Activated CD8-positive, alpha-beta memory T cell treated with anti-CD3 and anti-CD28 coated beads for 4 hours (primary cell): Measurements from ENCODE around the gene MEX3C.

ENCODE experiments used
- DNase-seq, 2 donors: peaks; one replicate each; pipeline ENCODE4 v3.0.0-alpha.2; 2020; ENCODE audit warnings: low read depth in 2 of 2

The MEX3C gene

DNA sequence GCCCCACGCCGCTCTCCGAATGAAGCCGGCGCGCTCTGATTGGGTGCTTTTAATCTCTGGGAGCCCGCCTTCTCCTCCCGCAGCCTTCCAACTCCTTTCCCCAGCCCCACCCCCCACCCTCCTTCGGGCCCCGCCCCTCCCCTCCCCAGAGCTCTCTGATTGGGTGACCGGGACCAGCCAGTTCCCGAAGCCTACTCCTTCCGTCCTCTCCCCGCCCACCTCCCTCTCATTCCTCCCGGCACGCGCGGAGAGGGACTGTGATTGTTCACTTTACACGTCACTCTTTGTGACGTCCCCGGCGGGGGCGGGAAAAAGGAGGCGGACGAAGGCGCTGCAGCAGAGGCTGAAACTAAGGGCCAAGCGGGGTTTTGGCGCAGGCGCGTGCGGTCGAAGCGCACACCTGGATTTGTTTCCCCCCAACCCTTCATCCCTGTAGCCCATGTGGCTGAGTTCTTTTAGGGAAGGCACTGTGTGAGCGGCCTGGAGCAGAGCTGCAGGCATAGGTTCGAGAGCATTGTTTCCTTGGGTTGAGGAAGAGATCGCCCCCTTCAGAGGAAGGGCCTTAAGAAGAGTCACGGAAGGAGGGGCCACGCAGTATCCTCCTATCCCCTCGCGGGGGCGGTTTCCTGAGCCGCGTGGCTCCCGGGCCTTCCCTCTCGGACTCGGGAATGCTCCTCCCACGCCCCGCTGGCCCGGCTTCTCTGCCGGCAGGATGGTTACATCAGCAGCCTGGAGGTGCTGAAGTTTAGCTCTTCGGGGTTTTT is at the start of gene MEX3C:
Gene MEX3C, minus strand, starts transcription at position 21 of the 764 bp plus-strand sequence. CDS start 361 bp downstream, outside the sequence.
- DNase-seq: peak; percentile 99

DNA sequence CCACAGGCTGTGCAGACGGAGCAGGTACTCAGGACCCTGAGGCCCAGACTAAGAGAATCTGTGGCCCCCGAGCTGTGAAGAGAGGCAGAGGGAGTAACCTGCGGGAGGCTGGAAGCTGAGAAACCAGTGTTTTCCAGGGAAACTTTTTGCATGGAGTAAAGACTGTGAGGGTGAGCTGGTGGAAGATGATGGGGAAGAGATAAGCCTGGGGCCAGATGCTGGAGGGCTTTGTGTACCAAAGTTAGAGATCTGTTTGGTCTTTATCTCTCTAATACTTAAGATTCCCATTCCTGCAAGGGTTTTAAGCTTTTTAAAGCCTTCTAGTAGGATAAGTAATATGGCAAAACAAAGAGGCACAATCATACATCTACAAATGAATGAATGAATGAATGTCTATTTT is 43.7 kb upstream of the MEX3C start:
- DNase-seq: no peak

DNA sequence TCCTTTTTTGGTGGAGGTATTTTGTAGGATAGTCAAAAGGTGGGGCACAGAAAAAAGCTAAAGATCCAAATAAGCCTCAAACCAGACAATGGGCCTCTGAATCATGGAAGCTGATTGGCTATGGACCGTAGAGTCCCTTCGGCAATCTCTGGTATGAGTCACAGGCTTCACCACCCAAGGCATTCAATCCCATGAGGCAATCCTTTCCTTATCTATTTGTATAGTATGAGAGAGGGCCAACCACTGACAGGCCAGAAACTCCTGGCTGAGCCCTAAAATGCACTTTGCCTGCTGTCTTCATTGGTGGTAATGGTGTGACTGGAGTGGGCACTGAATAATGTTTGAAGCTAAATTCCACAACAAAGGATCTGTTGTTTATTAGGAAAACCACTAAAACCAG is 38.7 kb upstream of the MEX3C start:
- no peak for DNase-seq

- no peak for DNase-seq
Measured at GRCh38 chr18:51235009-51235789, 37.7 kb upstream of the MEX3C start.

DNA sequence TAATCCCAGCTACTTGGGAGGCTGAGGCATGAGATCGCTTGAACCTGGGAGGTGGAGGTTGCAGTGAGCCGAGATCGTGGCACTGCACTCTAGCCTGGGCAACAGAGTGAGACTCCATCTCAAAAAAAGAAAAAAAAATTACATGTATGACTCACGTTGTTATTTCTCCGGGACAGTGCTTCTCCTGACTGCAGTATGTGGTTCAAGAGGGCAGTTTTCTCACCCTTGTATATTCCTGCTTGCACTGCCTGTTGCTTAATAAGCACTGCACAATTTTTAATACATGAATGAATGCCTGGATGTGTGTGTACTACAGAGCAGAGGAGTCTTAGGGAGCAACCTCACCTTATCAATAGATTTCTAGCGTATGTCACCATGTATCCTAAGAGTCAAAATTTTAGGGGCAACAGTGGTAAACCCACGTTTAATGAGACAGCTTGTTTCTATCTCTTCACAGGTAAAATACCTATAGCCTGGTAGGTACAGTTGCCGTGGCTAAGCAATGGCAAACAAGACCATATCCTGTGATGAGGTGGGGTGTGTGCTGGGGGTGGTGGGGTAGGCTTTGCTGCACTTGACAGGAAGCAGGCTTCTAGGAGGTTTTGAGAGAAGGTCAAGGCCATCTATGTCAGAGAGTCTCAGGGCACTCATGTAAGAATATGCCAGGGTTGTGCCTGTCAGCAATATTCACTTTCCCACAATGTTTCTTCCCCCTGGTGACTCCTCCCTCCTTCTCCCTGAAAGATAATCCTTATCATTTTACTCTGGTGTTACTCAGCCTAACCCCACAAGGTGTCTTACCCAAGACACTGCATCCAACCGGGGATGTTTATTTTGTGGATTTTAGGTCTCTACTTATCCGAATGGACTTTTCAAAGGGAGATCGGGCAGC is 36.9 kb upstream of the MEX3C start:
- no peak for DNase-seq

DNA sequence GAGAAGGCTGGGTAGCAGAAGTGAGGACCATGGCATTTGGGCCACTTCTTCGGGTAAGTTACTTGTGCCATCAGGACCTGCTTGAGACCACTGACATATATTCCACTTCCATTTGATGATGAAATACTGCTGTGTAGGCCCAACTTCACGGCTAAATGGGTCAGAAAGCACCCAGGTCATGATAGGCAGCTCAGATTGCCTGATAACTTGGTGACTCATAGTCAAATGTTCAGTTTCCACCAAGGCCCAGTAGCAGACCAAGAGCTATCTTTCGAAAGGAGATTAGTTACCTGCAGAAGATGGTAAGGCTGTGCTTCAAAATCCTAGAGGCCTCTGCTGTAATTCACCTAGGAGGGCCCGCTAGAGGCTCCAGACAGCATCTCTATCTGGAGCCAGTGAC is 31.8 kb upstream of the MEX3C start:
- no peak for DNase-seq

- no peak for DNase-seq
Measured at GRCh38 chr18:51227660-51228059, 30.2 kb upstream of the MEX3C start.

DNA sequence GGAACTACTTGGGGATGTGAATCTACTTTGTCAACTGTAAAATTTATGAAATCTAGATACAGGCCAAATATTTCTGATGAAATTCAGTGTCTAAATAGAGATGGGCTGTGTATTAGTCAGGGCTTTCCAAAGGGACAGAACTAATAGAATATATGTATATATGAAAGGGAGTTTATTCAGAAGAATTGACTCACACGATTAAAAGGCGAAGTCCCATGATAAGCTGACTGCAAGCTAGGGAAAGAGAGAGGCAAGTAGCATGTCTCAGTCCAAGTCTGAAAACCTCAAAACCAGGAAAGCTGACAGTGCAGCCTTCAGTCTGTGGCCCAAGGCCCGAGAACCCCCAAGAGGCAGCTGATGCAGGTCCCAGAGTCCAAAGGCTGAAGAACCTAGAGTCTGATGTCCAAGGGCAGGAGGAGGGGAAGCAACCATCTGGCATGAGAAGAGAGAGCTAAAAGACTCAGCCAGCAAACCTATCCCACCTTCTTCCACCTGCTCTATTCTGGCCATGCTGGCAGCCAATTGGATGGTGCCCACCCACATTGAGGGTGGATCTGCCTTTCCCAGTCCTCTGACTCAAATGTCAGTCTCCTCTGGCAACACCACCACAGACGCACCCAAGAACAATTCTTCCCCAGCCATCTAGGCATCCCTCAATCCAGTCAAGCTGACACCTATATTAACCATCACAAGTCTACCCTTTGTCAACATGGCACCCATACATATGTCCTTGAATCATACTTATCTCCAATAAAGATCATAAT is 29.3 kb upstream of the MEX3C start:
- DNase-seq: no peak

DNA sequence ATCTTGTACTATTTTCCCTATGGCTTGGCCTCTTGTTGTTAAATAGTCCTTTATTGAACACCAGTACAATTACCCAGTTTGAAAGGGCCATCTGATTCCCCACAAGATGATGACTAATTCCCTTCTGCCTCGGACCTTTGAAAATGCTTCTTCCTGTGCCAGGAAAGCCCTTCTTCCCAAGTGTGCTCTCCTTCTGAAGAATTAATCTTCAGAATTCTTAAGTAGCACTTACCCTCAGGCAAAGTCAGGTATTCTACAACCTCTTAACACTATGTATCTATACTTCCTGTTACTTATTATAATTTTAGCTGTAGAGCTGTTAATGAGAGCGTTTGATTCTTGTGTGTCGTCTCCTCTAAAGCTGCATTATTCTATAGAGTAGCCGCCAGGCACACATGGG is 28.6 kb upstream of the MEX3C start:
- no peak for DNase-seq

DNA sequence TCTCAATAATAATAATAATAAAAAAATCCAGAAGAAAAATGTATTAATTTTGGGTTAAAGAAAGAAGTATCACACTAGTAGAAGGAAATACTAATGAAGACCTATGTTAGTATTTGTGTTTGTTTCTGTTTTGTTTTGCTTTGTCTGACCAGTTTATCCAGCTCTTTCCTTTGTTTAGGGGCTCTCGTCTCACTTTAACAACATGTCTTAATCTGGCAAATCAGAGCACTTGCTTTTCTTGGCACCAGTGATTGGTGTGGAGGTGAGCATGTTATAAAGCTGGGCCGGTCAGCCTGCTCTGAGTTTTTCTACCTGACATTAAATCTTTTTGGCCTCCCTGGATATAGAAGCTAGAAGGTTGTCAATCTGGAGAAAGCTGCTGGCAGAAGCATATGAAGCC is 15.1 kb upstream of the MEX3C start:
- DNase-seq: no peak

DNA sequence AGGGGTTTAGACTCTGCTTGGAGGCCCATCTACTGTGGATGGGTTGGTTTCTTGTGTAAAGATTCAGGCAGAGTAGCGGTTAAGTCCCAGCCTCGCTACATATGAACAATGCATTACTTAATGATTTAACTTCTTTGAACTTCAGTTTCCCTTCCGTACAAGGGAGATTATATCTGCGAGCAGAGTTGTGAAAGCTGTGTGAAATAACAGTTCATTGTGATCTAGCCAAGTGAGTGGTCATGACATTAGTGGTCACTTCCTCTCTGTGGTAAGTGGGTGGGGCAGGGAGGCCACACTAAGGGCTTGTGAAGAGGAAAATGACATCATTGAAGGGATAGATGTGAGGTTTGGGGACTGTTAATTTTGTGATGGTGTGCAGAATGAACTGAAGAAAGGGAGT is 14.1 kb upstream of the MEX3C start:
- DNase-seq: peak in 1 of 2 donors; percentile 26

- DNase-seq: peak in 1 of 2 donors; percentile 14
Measured at GRCh38 chr18:51196811-51197660, 445 bp downstream of the MEX3C start.

GRCh38 chr18:51196118-51196810 is 1.2 kb downstream of the MEX3C start:
- DNase-seq: peak; percentile 21 to 36

GRCh38 chr18:51195451-51196117 is 1.9 kb downstream of the MEX3C start:
- DNase-seq: no peak

DNA sequence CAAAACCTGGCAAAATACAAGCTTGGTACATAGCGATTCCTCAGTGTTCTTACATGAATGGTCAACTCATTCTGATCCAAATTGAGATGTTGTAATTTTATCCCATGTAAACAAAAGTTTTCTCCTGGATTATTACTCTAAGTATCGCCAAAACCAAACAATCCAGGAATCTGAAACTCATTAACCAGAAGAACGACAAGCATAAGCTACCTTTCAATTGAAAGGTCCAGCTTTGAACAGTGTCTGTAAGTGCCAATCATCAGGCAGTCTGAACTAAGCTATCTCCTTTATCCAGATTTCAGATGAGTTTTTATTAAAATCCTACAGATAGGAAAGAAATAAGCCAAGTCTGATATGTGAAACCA is 2.4 kb downstream of the MEX3C start:
- DNase-seq: no peak

GRCh38 chr18:51194604-51195003 is 2.9 kb downstream of the MEX3C start:
- no peak for DNase-seq

GRCh38 chr18:51193621-51194287 is 3.7 kb downstream of the MEX3C start:
- DNase-seq: no peak

- no peak for DNase-seq
Measured at GRCh38 chr18:51192696-51193095, 4.8 kb downstream of the MEX3C start.

DNA sequence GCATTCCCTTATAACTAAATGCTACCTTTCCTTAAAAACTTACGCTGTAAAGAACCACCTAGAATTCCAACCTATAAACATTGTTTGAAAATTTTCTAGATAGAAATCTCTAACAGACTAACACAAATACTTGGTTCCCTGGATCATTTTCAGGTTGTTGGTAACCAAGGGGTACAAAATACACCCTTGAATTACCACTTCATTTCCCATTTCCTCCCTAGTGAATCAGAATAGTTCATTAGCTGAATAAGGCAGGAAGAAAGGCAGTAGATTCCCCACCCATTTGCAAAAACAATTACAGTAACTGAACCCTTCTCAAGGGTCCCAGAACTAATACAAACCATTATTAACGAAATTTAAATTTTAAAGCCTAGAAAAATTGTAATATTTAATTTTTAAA is 5.5 kb downstream of the MEX3C start:
- DNase-seq: no peak
